Hindlimb muscle (tissue), 1 donor: ENCODE results near the gene SERPINB4. TPM values are rescaled to one million over a fixed set of nuclear protein-coding genes. Genes with fewer than 3 reads are reported as not detected.

Experiments
- DNase-seq: peaks from one replicate; pipeline ENCODE4 v3.0.0-alpha.2; 2013
- polyA plus RNA-seq: library from polyadenylated mRNA; unstranded; fragments of 120-200 nt; gene quantifications from one replicate; pipeline ENCODE4 v1.2.1, GENCODE V29; 2013; ENCODE audit not compliant: insufficient read length

Gene SERPINB4
- polyA plus RNA-seq, 1 donor: 0.35 TPM

DNA sequence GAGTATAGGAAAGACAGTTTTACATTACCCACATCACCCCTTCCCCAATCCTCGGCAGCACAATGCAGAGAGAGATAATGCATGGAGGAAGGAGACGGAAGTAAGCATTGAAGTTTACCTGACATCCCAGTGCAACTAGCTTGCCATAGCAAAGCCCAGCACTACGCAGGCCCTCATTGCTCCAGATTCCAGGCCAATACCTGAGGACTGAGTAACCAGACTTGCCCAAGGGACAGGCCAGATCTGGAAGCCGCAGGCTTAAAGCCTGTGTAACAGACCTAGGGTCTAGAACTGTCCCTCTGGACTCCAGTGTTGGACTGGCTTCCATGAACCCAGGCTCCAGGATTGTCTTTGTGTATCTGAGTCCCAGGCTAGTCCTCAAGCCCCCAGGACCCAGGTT is 17.6 kb downstream of the SERPINB4 start:
- DNase-seq: no peak

DNA sequence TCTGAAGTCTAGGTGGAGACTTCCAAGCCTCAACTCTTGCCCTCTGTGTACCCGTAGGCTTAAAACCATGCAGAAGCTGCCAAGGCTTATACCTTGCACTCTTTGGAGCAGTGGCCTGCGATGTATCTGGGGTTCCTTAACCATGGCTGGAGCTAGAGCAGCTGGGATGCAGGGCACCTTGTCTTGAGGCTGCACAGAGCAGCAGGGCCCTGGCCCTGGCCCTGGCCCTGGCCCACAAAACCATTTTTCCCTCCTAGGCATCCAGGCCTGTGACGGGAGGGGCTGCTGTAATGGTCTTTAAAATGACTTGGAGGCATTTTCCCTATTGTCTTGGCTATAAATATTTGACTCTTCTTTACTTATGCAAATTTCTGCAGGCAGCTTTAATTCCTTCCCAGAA is 19.2 kb downstream of the SERPINB4 start:
- no peak for DNase-seq

DNA sequence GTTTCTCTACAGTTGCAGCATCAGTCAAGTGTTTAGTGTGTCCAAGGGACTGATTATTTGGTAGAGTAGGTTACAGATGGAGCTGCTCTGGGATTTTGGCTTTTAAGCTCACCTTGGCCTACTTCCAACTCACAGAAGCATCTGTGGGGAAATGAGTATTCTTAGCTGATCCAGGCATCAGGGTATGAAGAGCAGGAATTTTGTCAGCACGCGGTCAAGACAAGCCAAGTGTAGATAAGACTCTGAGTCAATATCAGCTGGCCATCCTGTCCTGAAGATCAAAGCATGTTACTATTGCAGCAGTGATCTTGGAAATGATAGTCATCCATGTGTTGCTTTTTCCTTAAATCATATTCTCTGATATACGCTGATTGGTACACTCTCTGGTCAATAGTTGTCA is 24.4 kb downstream of the SERPINB4 start:
- DNase-seq: no peak

DNA sequence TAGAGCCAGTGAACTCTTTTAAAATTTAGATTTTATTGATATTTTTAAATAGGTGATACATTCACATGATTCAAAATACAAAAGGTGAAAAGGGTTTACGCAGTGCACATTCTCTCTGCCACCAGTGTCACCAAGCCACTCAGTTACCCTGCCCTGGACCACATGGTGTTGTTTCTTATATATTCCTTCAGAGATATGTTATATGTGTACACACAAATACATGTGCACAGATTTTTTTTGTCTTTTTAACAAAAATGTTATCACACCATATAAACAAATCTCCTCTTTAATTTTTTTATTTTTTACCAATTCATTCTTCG is 26.2 kb downstream of the SERPINB4 start:
- no peak for DNase-seq

DNA sequence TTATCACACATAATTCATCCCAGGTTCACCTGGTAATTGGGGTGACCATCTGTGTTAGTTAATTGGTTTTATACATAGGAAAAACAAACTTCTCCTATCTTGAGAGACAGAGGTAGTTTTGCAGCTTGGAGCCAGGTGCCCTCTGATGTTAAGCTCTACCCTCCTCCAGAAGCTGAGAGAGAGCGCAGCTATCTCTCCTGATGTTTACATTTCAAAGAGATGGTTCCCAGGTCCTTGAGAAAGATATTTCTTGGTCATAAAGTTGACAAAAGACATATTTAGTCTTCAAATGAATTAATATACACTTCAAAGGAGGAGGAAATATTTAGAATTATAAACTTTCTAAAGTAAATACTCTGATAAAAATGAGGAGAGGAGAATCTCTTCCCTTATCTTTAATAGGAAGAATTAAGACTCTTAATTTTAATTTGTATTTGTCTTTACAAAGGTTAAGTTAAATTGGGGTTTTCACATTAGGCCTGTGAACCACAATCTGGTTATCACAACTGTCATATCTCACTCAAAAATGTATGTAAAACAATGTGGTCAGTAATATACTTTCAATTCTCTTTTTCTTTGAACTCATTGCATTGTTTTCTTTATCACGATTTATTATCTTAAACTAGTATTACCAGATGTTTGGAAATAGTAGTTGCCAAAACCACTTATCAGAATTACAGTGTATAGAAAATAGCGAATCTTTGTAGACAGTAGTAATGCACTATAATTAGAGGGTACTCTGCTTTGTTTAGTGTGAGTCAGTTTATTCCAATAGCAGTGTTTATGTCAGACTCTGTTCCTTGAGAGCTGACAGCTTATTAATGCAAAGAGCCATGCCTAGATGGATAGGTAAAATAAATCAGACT is 26.8 kb downstream of the SERPINB4 start:
- no peak for DNase-seq

DNA sequence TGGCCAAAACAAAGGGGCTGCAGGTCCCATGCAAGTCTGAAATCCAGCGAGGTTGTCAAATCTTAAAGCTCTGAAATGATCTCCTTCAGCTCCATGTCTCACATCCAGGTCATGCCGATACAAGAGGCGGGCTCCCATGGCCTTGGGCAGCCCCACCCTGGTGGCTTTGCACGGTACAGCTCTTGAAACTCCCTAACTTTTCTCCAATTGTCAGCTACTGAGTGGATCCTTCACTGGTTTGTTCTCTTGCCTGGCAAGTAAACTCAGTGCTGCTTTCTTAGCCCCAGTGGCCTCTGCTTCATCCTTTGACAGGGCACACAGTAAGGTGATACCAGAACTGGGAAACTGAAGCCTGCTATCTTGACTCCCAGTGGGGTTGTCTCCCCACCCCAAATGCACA is 30.6 kb downstream of the SERPINB4 start:
- DNase-seq: no peak

DNA sequence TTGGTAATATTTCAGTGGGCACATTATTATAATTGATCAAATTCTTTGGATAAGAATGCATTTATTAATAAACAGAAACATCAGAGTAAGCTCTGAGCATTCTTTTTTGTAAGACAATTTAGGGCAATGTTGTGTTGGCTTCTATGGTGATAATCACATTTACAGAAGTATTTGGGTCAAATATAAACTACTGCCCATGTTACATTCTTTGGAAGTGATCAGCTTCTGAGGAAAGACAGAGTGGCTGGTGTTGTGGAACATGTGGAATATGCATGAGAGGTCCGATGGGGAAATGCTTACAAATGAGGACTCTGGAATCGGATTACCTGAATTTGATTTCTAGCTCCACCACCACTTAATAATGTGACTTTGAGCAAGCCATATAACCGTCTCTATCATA is 37.5 kb downstream of the SERPINB4 start:
- no peak for DNase-seq

DNA sequence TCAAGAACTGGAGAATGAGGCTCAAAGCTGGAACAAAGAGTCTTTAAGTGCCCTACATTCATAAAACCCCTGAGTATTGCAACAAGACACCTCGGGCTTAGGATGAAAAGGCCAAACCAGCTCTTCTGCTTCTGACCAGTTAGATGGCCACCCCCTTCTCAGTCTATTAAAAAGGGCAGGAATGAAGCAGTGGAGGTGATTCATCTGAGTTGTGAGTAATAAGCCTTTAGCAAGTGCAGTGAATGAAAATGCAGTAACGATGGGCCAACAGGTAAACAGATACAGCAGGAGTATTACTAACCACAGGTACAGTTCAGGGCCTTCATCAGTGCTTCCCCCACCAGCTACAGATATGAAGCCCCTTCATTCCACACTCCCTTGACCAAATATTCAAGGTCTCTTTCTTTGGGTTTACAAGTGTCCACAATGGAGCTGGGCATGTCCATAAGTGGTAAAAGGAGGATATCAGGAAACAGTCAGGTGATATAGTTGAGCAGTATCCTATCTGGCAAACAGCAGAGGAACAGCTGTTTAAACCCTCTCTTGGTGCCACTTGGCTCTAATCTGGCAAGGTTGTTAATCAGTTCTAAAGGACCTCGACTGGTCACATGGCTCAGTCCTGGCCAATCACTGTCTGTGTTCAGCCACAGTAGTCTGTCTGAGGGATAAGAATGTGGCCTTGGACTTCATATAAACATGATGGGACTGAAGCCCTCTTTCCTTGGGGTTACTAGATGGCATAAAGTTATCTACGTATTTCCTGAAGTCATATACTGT is 39.1 kb downstream of the SERPINB4 start:
- DNase-seq: no peak

DNA sequence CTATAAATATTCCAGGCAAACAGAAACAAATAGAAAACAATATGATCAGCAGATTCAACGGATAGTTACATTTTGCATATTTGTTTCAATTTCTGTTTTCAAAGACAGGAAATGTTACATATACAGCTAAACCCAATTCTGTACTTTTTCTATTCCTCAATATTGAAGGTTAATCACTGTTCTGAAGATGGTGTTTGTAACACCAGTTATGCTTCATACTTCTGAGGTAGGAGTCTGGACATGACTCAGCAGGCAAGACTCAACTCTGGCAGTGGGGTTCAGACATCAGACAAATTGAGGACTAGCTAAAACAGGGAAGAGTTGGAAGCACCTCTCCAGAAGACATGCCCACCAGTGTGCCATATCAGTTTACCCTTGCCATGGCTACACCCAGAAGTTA is 40.3 kb downstream of the SERPINB4 start:
- no peak for DNase-seq

DNA sequence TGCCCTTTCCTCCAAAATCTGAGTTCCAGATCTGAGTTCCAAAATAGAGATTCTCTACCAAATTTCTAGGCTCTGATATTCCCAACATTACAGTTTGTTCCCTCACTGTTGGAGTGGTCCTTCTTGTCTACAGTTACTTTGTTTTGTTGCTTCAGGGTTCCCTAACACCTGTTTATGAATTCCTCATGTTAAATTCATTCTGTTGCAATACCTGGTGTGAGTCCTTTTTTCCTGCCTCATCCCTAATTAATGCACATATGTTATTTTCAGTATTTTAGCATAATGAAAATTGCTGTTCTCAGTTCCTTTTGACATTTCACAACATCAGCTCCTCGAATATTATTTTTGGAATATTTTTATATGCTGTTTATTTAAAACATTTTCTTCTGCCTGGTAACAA is 40.7 kb downstream of the SERPINB4 start:
- no peak for DNase-seq

DNA sequence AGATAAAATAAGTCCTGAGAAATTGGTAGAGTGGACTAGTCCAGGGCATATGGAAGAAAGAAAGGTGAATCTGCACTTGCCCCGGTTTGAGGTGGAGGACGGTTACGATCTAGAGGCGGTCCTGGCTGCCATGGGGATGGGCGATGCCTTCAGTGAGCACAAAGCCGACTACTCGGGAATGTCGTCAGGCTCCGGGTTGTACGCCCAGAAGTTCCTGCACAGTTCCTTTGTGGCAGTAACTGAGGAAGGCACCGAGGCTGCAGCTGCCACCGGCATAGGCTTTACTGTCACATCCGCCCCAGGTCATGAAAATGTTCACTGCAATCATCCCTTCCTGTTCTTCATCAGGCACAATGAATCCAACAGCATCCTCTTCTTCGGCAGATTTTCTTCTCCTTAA is 47.1 kb downstream of the SERPINB4 start:
- no peak for DNase-seq

DNA sequence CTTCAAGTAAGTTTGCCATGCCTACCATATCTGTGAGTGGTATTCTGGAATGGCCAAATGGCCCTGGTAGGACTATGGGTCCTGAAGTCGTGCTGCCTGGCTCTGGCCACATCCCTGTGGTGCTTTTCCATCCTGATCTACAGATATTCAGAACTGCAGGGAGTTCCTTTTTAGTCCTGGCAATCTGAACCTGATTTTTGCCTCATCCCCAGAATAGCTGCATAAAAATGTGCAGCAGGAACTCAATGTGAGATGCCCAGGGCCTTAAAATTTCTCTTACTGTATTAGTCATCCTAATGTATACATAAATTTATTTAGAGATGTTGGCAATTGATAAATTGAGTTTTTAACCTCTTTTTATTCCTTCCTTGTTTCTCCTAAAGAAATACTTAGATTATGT is 51.6 kb downstream of the SERPINB4 start:
- DNase-seq: no peak

DNA sequence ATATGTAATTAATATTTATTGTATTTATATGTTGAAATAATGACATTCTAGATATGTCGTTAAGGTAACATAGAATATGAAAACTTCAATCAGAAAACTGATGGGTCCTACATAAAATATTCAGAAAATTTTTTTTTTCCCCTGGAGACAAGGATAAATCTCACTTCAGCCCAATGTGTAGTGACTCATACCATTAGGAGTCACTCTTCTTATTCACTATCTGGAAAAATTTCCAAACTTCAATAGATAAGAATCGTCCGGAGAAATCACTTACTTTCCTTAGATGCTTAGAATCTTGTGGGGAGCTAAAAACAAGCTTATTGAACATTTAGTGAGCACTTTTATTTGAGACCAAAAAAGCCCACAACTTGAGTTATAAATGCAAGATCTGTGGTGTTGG is 52.3 kb downstream of the SERPINB4 start:
- DNase-seq: no peak

DNA sequence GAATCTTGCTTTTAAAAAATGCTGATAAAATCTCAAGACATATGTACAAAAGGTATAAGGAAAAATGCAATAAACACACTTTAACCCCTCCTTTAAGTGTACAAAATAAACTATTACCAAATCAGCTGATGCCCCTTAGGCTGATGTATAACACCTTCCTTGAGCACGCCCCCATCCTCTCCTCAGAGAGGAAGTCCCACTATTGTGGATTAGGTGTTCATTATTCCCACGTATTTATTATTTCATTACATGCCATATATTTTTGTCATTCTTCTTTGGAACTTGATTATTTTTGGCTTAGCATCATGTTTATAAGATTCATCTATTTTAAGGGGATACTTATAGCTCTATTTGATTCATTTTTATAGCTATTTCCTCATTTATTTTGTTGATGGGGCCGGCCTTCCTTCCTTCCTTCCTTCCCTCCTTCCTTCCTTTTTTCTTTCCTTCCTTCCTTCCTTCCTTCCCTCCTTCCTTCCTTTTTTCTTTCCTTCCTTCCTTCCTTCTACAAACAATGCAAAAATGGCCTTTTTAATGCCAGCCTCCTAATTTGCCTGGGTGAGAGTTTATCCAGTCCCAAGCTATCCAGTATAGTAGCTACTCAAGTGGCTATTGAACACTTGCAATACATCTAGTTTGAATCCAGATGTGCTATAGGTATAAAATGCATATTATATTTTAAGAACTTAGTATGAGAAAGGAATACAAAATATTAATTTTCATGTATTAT is 52.9 kb downstream of the SERPINB4 start:
- no peak for DNase-seq

DNA sequence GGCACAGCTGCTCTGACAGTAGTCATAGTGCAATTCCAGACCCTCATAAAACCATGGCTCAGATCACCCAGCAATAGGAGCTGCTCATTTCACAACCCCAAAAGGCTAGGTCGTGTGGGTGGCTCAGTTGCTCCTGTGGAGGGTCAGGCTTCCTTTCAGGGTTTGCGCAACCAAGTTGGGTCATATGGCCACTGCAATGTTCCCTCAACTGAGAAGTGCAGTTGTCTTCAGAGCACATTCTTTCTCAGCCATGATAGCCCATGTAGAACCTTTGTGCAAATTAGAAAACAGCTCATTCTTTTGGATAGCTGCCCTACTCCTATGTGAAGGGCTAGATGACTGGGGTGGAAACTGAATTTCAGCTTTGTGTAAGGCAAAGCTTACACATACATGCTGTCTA is 53.7 kb downstream of the SERPINB4 start:
- no peak for DNase-seq

DNA sequence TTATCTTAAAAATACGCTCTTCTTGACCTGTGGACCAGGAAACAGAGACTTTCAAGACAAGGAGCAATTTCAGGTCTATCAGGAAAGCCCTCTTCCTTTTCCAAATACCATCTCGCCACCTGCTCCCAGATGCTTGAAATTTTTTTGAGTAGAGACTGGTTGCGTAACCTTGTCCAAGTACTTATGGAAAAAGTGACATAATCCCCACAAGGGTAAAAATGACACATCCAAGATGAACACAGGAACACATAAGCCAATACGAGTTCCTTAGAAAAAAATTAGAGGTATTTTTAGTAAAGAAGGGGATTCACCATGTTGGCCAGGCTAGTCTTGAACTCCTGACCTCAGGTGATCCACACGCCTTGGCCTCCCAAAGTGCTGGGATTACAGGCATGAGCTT is 55.1 kb downstream of the SERPINB4 start:
- DNase-seq: no peak

Other genes with a start within 250 kb of the SERPINB4 start
- 24.7 TPM for gene VPS4B, start 221.8 kb downstream of the SERPINB4 start, polyA plus RNA-seq
- 0.56 TPM for gene SERPINB5, start 167.3 kb downstream of the SERPINB4 start, polyA plus RNA-seq
- gene SERPINB12, start 101.9 kb downstream of the SERPINB4 start, polyA plus RNA-seq: 1.3 TPM
- 0.43 TPM for gene SERPINB13, start 56.9 kb downstream of the SERPINB4 start, polyA plus RNA-seq
- not detected for gene SERPINB3, start 17.6 kb upstream of the SERPINB4 start, polyA plus RNA-seq
- not detected for gene SERPINB11, start 58.7 kb upstream of the SERPINB4 start, polyA plus RNA-seq
- gene SERPINB7, start 131.2 kb upstream of the SERPINB4 start, polyA plus RNA-seq: 0.35 TPM
- 0.85 TPM for gene SERPINB2, start 243.4 kb upstream of the SERPINB4 start, polyA plus RNA-seq